GM21367 (cell line): ENCODE data around the gene SAPCD2.

Source experiments
- ATAC-seq: cut with Tn5 transposase; IDR thresholded peaks from one replicate; pipeline ENCODE4 v1.9.1; 2021; ENCODE audit not compliant: unreplicated experiment

SAPCD2 gene

DNA sequence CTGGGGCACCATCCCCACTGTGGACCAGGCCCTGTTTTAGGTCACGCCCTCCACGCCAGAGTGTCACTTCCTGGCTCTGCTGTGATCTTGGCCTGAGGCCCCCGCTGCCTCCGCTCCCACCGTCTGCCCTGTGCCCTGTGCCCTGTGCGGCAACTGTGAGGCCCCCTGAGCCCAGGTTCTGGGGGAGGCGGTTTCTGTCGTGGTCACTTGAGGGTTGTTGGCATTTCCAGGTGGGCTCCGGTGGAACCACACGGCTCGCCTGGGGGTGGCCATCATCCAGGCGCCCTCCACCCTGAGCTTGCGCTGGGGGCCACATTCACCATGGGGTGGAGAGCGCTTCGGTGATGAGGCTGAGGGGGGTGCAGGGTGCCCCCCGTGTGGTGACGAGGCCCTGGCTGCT lies 37.6 kb upstream of the SAPCD2 start:
- no peak for ATAC-seq

DNA sequence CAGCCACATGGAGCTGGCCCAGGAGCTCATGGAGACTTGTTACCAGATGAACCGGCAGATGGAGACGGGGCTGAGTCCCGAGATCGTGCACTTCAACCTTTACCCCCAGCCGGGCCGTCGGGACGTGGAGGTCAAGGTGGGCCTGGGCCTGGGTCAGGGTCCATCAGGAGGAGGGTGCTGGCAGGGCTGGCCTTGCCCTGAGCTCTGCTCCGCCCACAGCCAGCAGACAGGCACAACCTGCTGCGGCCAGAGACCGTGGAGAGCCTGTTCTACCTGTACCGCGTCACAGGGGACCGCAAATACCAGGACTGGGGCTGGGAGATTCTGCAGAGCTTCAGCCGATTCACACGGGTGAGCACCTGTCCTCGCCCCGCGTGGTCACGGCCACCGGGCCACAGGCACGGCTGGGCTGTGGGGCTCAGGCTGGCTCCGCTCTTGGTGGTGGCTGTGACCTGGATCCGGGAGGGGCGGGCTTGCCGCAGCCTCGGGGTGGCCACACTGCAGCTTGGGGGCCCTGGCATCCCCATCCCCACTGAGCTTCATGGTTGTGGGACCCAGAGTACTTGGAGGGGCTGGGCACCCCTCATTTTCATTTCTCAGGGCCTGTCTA lies 37.1 kb upstream of the SAPCD2 start:
- ATAC-seq: no peak

GRCh38 chr9:137106662-137107250 lies 36.4 kb upstream of the SAPCD2 start:
- ATAC-seq: no peak

GRCh38 chr9:137105814-137106661 lies 35.7 kb upstream of the SAPCD2 start:
- ATAC-seq: no peak

DNA sequence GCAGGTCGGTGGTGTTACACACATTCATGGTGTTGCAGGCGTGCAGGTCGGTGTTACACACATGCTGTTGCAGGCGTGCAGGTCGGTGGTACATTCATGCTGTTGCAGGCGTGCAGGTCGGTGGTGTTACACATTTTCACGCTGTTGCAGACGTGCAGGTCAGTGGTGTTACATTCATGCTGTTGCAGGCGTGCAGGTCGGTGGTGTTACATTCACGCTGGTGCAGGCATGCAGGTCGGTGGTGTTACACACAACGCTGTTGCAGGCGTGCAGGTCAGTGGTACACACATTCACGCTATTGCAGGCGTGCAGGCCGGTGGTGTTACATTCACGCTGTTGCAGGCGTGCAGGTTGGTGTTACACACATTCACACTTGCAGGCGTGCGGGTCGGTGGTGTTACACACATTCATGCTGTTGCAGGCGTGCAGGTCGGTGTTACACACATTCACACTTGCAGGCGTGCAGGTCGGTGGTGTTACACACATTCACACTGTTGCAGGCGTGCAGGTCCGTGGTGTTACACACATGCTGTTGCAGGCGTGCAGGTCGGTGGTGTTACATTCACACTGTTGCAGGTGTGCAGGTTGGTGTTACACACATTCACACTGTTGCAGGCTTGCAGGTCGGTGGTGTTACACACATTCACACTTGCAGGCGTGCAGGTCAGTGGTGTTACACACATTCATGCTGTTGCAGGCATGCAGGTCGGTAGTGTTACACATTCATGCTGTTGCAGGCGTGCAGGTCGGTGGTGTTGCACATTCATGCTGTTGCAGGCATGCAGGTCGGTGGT lies 33.0 kb upstream of the SAPCD2 start:
- ATAC-seq: no peak

DNA sequence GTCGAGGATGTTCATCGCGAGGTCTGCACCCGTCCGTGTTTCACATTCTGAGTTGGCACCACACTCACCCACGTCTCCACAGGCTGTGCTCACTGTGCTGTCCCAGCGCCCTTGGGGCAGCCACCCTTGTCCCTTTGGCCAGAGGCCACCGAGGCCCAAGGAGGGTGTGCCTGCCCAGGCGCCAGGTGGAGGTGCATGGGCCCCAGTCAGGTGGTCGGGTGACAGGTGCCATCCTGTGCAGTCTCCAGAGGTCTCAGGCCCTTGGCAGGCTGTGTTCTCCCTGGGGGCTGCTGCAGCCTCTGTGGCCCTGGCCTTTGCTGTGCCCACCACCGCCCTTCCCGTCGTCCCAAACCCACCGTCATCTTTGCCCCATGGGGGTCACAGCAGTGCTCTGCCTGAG lies 28.9 kb upstream of the SAPCD2 start:
- no peak for ATAC-seq

DNA sequence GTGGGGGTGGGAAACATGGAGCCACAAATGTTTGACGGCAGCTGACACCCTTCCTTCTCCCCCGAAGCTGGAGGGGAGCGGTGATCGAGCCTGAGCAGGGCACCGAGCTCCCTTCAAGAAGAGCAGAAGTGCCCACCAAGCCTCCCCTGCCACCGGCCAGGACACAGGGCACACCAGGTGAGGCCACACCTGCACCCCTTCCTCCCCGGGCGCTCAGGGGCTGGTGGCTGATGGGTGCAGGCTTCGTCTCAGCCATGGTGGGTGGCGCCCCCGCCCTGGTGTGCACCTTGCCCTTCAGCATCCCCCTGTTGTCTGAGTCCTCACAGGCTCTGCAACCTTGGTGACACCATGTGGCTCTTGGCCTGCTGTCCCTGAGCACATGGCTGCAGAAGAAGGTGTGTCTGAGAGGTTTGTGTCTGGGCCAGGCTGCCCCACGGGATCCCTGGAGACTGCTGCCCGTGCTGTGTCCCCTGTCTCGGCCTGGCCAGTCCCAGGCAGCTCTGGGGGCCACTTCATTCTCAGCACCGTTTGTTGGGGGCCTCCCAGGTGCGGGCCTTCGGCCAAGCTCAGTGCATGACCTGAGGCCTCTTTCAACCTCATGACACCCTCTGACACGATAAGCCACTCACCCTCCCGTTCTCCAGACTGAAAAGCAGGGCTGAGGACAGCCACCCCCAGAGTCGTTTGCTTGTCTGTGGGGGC lies 27.6 kb upstream of the SAPCD2 start:
- ATAC-seq: no peak

DNA sequence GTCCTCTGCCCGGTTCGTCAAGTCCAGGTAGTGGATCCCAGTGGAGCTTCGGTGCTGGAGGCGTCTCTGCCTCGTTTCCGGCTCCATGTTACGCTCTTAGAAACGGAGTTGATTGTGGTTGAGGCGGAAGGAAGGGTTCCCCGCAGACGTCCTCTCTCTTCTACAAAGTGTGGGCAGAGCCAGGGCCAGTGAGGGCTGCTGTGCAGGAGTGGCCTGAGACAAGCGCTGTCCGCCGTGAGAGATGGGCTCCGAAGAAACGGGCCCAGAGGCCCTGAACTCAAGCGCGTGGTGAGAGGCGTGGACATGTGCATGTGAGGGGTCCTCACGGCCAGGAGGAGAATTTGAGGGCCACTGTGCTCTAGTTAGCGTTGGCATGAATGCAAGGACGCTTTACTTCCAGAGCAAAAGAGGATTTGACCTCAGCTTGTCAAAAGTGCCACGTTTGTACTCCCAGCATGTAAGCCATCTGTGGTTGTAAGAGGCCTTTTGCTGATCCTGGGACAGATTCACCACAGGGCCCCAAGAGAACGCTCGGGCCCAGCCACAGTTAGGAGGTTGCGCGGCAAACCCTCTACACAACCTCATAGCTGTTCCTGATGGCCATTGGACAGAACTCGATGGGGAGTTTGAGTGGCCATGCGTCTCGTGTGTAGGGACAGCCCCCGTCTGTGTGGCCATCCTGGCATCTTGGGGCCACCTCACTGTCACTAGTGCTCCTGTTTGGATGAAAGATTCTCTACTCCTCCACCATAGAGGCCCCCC lies 26.6 kb upstream of the SAPCD2 start:
- ATAC-seq: no peak

DNA sequence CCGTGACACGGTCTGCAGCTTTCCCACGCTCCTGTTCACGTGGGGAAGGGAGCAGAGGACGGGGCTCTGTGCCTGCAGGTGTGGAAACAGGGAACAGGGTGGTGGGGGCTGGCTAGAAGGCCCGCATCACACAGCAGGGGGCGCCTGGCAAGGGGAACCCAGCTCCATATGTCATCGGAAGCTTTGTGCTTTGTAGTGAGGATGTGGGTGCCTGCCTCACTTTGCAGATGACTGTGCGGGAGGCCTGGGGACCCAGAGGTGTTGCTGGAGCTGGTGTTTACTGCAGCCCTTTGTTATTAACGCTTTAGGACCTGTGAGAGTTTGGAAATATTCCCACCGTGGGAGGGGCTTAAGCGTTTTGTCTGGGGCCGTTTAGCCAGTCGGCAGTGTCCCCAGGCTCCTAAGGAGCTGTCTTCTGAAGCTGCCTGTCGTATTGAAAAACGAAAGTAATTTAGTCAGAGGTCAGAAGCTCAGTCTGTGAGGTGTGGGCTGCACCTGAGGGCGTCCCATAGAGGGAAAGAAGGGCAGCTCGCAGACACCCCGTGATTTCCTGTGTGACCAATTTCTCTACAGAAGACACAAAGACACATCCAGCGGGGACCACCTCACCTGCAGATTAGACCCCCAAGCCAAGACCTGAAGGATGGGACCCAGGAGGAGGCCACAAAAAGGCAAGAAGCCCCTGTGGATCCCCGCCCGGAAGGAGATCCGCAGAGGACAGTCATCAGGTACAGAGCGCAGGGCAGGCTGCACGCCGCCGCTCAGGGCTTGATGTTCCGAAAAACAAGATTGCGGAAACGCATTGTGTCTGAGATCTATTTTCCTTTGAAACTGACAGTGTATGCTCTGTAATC lies 25.5 kb upstream of the SAPCD2 start:
- ATAC-seq: peak; percentile 57

DNA sequence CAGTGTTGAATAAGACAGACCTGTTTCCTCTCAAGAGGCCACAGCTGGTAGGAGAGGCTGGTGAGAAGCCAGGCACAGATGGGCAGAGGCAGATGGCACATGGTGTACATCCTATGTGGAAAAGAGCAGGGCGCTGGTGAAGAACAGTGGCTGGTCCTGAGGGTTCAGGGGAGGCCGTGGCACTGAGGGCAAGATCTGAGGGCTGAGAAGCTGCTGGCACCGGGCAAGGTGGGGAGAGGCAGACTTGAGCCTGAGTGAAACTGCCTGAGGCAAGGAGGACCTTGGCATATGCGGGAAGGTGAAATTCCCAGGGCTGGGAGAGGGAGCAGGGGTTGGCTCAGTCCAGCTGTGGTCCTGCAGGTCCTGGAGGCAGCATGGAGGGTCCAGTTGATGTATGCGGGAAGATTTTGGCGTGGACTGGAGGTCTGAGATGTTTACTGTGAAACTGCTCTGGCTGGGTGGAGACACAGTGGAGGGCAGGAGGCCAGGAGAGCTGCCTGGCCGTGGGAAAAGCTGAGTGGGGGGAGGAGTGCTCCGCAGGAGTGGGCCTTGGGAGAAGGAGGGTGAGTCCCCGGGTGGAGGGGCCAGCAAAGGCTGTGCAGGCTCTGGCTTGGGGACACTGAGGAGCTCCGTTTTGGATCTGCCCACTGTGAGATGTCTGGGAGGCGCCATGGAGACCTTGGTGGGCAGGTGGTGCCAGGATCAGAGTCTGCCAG lies 19.0 kb upstream of the SAPCD2 start:
- no peak for ATAC-seq

DNA sequence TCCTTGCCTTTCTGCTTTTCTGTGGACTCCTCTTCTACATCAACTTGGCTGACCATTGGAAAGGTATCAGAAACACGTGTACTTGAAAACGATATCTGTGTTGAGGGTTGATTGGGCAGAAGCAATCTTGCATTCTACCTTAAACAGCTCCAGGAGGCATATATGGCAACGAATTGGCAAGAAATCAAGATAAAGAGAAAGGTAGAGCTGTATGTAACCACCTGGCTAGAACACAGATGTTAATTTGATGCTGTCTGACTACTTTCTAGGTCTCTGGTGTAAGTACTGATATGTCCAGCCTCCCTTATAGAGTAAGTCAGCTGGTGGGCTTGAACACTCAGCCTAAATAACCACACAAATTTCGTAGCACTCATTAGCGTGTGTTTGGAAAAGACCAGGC lies 17.8 kb upstream of the SAPCD2 start:
- ATAC-seq: no peak

DNA sequence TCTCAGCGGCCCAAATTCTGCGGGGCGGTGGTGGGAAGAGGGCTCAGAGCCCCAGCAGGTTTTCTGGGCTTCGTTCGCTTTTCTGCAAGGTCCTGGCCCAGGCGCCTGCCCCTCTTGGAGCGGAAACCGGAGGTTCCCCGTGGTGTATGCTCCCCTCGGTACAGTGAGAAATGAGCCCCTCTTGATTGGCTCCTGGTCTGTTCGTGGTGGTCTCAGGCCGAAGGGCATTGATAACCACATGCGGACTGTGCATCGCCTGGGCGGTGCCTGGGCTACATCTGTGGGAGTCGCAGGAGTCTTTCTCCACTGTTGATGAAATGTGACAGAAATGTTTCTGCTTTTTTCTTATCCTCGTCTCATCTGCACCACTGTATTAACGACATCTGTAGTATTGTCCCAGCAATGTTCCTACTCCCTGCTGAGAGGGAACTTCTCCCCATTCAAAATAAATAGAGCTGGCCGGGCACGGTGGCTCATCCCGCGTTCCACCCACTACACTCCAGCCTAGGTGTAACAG lies 17.1 kb upstream of the SAPCD2 start:
- ATAC-seq: no peak

GRCh38 chr9:137086531-137087408 lies 16.4 kb upstream of the SAPCD2 start, which contains the start of gene MAN1B1:
Gene MAN1B1, plus strand, starts transcription at chr9:137086985. Its CDS starts 15 bp downstream, at chr9:137087000.
- peak; percentile 66 for ATAC-seq

DNA sequence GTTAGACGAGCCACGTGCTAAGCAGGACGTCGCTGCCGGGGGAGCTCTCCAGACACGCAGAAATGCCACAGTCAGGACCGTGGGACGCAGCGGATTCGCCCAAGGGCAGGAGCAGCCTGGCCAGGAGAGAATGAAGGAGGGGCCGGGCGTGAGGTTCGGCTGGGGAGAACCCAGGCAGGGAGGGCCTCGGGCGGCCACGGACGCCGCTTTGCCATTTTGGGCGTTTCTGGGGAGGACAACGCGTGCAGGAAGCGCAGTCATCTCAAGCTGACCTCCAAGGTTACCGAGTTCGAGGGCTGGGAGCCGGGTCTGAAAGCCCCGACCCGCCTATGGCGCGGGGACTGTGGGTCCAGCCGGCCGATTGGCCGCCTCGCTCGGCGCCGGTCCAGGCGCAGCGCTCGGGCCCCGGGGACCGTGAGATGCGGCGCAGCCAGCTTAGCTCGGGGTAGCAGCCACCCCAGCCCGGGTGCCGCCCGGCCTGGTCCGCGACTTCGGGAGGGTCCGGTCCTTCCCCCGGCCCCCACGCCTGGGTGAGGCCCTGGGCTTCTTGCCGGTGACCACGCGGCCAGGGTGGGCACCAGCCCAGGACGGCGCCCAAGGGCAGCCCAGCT lies 15.7 kb upstream of the SAPCD2 start:
- peak; percentile 2 for ATAC-seq

GRCh38 chr9:137084526-137084925 lies 14.2 kb upstream of the SAPCD2 start:
- ATAC-seq: no peak

GRCh38 chr9:137083394-137084004 lies 13.1 kb upstream of the SAPCD2 start:
- no peak for ATAC-seq
